ENCODE results near the gene LEP.
"Not testable (repeated sequence)": the region's sequence is repeated elsewhere in the genome, so short reads cannot be mapped to it uniquely, and the experiment has no call there.

LEP gene

DNA sequence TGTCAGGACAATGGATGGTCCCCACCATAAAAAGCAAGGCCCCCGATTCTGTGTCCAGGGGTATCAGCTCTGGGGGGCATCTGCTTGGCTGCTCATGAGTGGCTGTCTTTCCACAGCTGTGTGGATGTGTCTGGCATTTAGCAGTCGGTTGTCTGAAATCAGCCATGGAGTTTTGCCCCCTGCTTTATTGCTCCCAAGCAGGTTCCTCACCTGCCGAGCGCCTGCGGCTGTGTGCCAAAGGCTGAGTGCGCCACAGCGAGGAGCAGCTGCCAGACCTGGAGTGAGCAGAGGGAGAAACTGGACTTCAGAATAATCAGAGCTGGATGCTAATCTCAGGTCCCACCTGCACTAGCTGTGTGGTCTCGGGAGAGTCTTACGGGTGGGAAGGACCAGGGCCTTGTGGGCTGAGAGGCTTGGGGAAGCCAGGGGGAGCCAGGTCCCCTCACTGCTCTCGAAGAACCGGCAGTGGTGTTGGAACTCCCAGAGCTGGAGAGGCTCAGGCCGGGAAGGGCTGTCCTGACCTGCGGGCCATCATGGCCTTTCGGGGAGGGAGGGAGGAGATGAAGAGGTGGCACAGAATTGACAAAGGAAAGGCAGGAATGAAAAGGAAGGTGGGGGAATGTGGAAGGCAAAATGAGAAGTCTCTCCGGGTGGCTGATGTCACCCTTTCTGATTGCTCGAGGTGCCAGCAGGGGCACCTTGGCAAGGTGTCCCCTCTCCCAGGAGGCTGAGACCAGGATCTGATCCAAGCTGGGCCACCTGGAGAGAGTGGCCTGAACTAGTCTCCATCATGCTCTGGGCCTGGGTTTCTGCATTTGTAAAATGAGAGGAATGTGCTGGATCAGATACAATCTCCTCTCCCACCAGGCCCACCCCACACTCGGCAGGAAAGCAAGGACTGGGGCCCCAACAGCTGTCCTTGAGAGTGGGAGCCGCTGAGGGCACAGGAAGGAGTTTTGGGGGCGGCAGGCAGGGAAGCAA, 30.2 kb upstream of the LEP start:
- DNase-seq (ENCODE audit: low spot score) = no peak

DNA sequence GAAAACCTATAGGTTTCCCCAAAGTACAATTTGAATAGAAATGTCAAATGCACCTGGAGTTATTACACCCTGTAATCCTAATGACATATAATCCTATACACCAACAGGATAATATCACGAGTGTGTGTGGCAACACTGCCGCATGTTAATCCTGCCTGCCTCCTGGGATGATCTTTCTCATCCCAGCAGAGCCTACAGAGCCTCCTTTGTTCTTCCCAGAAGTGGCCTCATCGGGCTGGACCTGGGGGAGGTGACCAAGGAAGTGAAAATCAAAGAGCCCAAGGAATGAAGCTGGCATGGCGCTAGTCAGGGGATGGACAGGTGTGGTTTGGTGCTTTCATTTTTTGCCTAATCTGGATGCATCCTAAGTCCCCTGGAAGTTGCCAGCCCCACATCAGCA, 29.5 kb upstream of the LEP start:
- no peak for DNase-seq (ENCODE audit: low spot score)

DNA sequence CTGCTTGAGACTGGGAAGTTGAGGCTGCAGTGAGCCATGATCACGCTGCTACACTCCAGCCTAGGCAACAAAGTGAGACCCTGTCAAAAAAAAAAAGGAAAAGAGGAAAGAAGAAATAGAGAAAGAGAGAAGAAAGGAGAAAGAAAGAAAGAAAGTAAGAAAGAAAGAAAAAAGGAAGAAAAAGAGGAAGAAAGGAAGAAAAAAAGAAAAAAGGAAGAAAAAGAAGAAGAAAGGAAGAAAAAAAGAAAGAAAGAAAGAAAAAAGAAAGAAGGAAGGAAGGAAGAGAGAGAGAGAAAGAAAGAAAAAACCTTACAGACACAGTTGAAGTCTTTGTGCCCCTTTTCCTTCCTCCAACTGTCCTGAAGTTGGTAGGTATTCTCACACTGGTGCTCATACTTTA, 26.6 kb upstream of the LEP start:
- DNase-seq (ENCODE audit: low spot score) = no peak

DNA sequence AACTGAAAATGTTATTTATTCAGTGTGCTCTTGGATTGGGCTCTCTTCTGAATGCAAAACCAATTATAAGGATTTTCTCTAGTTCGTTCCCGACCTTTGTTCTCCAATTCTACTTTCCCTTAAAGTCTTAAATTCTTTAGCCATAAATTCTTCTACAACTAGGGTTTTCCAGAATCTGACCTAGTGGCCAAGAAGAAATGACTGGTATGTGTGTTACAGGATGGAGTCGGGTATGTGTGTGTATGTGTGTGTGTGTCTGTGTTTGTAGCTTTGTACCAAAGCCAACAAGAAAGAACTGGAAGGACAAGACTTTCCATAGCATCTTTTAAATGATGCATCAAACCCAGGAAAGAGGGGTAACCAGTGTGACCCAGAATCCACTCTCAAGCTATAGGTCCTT, 25.8 kb upstream of the LEP start:
- DNase-seq (ENCODE audit: low spot score) = peak; percentile 80

DNA sequence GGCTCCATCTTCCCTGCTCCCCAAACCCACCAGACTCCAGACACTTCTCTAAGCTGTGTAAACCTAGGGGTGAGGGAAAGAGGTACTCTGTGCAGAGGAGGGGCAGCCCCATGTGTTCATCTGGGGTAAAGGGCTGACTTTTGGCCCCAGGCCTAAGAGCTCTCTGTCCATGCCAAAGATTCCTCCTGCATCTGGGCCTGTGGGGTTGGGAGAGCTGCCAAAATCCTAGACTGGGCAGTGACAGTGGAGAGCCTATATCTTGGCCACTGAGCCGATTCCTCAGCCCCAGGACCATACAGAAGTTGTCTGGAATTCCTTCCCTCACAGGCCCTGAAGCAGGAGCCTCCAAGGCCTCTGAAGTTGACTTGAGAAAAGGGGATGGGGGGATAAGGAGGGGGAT, 25.3 kb upstream of the LEP start:
- peak; percentile 70 for DNase-seq (ENCODE audit: low spot score)

DNA sequence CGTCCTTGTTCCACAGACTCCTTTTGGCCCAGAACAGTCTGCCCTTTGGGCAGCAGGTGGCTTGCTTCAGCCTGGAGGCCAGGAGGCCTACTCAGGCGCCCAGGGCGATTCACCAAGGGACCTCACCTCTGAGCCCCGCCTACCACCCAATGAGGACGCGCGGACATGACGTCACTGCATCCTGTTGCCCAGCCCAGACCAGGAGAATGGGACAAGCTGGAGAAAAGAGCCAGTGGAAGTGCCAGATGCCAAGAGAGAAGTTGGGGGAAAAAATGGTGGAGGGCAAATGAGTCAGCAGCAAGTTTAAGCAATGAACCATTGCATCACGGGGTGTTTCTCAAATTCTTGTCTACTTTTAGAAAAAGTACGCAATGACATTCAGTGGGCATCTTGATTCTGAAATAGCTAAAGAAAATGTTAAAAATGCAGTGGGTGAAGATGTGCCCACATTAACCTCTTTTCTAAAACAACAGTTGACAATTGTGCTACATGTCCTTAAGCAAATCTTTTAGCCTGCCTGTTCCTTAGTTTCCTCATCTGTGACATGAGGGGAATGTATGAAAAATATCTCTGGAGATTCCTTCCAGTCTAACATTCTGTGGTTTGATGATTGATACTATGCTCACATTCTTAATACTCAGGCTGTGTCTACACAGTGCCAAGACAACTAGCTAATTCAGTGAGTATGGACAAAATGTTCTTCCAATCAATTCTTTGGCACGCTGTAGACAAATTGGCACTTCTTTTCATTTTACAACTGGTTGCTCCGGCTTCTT, 23.9 kb upstream of the LEP start:
- DNase-seq (ENCODE audit: low spot score) = peak; percentile 59

DNA sequence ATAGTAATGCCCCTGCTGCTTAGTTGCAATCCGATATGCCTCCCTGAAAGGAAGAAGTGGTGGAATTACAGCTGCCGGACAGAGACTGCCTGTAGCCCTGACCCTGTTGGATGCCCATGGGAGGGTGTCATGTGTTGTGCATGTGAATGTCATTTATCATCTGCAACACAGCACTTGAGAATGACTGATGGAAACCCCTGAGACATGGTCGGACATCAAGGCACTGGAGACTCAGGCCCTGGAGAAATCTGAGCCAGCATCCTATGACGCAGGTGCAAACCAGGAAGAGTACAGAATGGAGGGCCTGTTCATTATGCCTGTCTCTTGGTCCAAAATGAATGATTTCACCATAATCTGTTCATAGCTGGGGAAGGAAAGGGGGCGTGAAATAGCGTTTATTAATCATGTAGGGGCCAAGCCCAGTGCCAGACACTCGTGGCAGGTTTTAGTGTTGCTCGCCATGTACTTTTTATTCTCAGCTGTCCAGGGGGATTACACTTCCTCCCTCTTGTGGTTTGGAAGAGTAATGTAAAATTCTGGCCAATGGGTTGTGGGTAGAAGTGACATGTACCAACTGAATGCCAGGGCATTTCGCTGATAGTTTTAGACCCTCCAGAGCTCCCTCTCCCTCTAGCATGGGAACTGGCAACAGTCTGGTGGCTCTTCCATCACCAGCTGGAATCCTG, 23.0 kb upstream of the LEP start:
- no peak for DNase-seq (ENCODE audit: low spot score)

DNA sequence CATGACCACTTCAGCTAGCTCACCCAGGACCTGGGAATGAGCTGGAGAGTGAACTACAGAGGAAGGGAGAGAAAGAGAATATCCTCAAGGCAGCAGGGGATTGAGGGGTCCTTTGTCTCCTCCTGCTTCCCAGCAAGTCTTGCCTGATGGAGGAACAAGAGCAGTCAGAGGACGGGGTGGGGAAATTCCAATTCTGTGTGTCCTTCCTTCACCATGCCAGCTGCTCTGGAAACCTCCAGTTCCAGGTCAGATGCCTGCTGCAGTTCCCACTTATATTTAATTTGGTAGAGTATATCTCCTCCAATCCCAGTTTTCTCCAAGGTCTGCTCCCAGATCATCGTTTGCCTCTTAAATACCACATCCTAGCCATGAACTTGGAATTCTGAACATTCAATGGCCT, 21.4 kb upstream of the LEP start:
- no peak for DNase-seq (ENCODE audit: low spot score)

DNA sequence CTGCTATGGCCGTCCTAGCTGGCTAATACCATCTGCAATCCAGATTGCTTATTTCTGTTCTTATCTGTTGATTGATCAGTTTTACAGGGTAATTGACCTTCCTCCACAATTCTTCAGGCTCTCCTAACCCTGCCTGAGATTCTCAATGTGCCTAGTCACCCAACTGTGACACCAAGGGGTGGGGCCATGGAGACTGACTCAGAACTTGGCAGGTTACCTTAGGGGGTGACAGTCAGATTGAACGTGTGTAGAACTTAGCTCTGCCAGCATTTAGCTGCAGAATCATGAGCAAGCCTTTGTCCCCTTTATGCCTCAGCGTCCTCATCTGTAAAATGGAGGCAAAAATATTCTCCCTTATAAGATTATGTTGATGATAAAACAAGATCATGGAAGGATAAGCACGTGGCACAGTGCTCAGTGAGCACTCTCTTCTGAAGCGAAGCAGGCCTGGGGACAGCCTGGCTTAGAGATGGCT, 19.1 kb upstream of the LEP start:
- peak; percentile 59 for DNase-seq (ENCODE audit: low spot score)

DNA sequence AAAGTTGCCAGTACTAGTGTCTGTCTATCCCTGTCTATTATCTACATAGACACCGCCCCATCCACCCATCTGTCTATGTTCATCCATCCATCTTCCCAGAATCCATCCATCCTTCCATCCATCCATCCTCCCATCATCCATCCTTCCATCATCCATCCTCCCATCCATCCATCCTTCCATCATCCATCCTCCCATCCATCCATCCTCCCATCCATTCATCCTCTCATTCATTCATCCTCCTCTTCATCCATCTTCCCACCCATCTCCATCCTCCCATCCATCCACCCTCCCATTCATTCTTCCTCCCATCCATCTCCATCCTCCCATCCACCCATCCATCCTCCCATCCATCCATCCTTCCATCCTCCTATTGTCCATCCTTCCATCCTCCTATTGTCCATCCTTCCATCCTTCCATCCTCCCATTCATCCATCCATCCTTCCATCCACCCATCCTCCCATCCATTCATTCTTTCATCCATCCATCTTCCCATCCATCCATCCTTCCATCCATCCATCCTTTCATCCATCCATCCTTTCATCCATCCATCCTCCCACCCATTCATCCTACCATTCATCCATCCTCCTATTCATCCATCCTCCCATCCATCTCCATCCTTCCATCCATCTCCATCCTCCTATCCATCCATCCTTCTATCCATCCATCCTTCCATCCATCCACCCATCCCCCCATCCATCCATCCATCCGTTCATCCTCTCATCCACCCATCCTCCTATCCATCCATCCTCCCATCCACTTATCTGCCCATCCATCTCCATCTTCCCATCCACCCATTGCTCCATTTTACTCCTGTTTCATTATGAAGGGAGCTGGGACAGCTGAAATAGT, 14.7 kb upstream of the LEP start:
- DNase-seq (ENCODE audit: low spot score) = no peak

DNA sequence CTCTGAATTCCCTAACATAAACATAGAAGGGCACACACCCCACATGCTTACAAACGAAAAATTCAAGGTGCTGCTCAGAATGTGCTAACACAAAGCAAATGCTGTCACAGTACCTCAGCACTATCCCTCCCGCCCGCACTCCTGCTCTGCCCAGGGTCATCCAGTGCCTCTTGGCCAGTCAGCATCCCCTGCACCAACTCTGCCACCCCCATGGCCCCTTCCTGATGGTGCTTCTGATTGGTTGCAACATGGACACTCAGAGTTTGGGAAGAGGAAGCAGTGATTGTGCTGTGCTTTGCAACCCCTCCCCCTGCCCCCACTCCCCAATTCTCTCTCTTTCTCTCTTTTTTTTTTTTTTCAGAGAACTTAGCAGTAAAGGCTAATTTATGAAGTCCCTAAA, 13.8 kb upstream of the LEP start:
- DNase-seq (ENCODE audit: low spot score) = no peak

DNA sequence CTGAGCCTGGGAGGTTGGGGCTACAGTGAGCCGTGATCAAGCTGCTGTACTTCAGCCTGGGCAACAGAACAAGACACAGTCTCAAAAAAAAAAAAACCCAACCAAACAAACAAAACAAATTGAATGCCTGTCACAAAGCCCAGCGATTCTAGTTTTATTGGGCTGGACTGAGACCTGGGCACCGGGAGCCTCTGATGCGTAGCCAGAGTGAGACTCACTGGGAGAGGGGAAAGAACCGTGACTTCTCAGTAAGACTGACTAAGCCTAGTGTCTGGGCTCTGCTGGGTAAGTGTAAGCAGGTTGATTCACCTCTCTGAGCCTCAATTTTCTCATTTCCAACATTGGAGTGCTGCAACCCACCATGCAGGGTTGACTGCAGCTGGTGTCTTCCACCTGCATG, 10.1 kb upstream of the LEP start:
- DNase-seq (ENCODE audit: low spot score) = no peak

DNA sequence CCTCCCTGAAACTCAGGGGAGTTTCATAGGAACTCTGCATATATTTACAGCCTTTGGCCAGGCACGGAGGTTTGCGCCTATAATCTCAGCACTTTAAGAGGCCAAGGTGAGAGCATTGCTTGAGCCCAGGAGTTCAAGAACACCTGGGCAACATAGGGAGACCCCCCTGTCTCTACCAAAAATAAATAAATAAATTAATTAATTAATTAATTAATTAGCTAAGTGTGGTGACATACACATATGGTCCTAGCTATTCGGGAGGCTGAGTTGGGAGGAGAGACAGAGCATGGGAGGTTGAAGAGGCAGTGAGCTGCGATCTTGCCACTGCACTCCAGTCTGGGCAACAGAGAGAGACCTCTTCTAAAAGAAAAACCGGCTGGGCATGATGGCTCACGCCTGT, 9.4 kb upstream of the LEP start:
- DNase-seq (ENCODE audit: low spot score) = no peak

DNA sequence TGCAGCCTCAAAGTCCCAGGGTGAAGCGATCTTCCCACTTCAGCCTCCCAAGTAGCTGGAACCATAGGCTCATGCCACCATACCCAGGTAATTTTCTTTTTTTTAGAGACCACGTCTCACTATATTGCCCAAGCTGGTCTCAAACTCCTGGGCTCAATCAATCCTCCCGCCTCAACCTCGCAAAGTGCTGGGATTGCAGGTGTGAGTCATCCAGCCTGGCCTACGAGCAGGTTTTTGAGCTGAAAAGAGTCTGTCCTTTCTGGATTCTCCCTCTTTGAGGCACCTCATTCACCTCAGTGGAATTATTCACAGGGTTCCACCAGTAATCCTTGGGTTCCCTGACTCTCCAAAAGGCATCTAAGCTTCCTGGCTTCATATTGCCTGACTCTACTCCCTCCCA, 7.6 kb upstream of the LEP start:
- no peak for DNase-seq (ENCODE audit: low spot score)

DNA sequence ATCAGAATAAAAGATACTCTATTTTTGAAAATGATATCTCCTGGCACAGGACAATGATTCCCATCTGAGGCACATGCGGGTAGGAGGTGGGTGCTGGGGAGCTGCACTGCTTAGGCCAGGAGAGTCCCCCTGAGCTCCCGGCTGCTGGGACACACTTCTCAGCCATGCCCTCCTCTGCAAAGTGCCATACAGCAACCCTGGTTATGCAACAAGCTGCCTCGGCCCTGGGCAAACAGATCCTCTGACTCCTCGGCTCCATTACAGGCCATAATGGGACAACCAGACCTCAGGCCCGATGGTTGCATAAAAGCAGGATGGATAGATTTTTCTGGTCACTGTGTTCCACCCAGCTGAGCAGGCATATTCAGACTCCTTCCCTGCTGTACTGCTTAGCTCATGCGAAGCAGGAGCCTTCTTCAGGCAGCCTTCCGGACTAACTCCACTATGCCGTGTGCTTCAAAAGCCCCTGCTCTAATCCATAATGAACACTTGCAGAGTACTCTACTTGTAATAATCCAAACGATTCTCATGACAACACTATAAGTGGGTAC, 6.5 kb upstream of the LEP start:
- no peak for DNase-seq (ENCODE audit: low spot score)

DNA sequence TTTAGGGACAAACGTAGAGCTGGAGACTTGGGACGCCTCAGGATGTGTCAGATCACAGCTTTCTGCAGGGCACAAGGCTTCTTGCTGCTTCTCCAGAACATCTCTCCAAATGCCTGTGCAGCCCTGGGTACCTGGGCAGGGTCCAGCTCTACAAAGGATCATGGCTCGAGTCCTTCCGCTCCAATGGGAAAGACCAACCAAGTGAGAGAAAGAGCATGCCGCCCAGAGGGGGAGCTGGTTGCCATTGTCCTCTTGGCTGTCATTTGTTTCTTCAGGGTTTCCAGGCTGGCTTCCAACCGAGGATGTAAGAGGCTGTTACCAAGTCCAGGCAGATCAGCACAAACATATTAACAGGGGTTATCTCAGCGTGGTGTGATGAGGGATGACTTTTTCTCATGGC, 5.6 kb upstream of the LEP start:
- no peak for DNase-seq (ENCODE audit: low spot score)

DNA sequence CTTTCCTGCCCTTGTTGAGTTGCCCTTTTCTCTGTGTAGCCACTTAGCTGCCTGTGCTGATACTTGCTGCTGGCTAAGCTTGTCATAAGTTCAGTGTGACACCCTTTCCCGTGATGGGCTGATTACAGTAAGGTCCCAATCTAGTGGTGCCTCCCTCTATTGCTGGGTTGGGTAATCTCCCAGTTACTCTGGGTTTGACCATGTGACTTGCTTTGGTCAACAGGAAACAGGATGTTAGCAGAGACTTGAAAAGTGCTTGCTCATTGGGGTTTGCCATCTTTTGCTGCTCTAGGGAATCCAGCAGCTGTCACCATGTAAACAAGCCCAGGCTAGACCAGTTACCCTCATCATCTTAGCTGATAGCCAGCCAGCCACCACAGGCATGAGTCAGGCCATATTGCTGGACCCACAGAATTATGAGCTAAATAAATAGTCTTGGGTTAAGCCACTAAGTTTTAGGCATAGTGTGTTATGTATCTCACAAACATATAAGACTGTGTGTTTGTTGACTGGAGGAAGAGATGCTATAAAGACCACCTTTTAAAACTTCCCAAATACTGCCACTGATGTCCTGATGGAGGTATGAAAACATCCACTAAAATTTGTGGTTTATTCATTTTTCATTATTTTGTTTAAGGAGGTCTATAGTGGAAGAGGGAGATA, 4.0 kb upstream of the LEP start:
- DNase-seq (ENCODE audit: low spot score) = peak; percentile 70

DNA sequence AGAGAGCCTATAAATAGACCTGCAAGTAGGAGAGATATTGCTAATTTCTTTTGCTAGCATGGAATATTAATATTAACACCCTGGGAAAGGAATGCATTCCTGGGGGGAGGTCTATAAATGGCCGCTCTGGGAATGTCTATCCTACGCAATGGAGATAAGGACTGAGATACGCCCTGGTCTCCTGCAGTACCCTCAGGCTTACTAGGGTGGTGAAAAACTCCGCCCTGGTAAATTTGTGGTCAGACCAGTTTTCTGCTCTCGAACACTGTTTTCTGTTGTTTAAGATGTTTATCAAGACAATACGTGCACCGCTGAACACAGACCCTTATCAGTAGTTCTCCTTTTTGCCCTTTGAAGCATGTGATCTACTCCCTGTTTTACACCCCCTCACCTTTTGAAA, 1.9 kb upstream of the LEP start:
- not testable (repeated sequence) for DNase-seq (ENCODE audit: low spot score)

DNA sequence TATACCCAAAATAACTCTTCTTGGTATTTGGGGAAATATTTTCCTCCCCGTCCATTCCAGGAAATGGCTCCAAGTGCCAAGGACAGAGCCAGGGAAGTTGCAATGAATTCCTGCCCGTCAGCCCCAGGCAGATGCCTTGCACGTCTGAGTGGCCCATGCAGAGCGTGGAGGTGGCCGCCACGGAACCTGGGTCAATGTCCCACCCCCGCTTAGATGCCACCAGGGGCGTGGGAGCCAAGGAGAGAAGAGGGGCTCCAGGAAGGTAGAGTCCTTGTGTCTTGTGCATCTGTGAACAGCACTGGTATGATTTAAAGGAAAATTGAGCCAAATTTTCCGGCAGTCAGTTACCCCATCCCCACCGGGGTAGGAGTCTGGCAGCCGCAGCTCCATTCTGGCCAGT, 1.6 kb downstream of the LEP start:
- no peak for DNase-seq (ENCODE audit: low spot score)

DNA sequence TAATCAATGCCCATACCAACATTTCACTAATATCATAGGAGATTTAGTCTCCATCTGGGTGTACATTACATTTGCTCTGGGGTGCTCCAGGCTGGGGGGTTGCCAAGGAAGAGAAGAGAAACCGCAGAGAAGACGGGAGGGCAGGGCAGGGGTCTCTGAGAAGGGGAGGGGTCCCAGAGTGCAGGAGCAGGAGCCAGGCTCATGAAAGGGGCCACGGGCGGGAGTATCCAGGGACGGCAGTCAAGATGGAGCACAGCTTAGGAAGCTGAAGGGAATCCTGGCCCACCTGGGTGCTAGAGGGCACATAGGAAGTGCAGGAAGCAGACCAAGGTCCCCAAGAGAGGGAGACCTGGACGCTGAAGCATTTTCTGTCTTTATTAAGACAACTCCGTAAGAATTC, 2.2 kb downstream of the LEP start:
- DNase-seq (ENCODE audit: low spot score) = no peak

DNA sequence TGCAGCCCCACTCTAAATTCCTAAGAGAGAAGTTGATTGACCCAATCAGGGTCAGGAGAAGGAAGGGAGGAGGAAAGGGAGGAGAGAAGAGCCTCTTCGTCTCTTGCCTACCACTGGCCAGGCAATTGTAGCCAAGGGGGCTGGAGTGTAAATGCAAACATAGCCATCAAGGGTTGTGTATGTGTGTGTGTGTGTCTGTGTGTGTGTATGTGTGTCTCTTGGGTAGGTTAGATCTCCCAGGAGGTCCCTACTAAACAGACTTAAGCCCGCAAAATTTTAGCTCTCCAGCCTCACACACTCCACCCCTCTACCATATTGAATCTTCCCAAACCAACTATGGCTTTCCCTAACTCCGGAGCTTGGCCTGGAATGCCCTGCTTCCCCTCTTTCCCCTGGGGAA, 3.8 kb downstream of the LEP start:
- DNase-seq (ENCODE audit: low spot score) = no peak

Measured in hepatic stellate cell (primary cell).